ENCODE results near the gene MLYCD.
"Not testable (repeated sequence)": the region's sequence is repeated elsewhere in the genome, so short reads cannot be mapped to it uniquely, and the experiment has no call there.

Gene MLYCD

GRCh38 chr16:83939266-83939855 lies 40.4 kb downstream of the MLYCD start:
- in situ Hi-C loops (cut with MboI; ENCODE audit: low sequenced_read_pairs) = no loop called here

- in situ Hi-C loops (cut with MboI; ENCODE audit: low sequenced_read_pairs) = no loop called here
Measured at GRCh38 chr16:83940119-83940518, 41.2 kb downstream of the MLYCD start.

GRCh38 chr16:83940630-83941378 lies 41.9 kb downstream of the MLYCD start:
- in situ Hi-C loops (cut with MboI; ENCODE audit: low sequenced_read_pairs) = no loop called here

GRCh38 chr16:83941546-83941945 lies 42.6 kb downstream of the MLYCD start:
- in situ Hi-C loops (cut with MboI; ENCODE audit: low sequenced_read_pairs) = not testable (repeated sequence)

- in situ Hi-C loops (cut with MboI; ENCODE audit: low sequenced_read_pairs) = no loop called here
Measured at GRCh38 chr16:83942074-83942473, 43.2 kb downstream of the MLYCD start.

- in situ Hi-C loops (cut with MboI; ENCODE audit: low sequenced_read_pairs) = no loop called here
Measured at GRCh38 chr16:83942815-83943515, 44.0 kb downstream of the MLYCD start.

GRCh38 chr16:83943516-83944050 lies 44.7 kb downstream of the MLYCD start:
- in situ Hi-C loops (cut with MboI; ENCODE audit: low sequenced_read_pairs) = no loop called here

GRCh38 chr16:83945587-83945986 lies 46.7 kb downstream of the MLYCD start:
- in situ Hi-C loops (cut with MboI; ENCODE audit: low sequenced_read_pairs) = no loop called here

- in situ Hi-C loops (cut with MboI; ENCODE audit: low sequenced_read_pairs) = no loop called here
Measured at GRCh38 chr16:83946154-83946780, 47.4 kb downstream of the MLYCD start.

GRCh38 chr16:83946781-83947566 lies 48.1 kb downstream of the MLYCD start:
- in situ Hi-C loops (cut with MboI; ENCODE audit: low sequenced_read_pairs) = no loop called here

- in situ Hi-C loops (cut with MboI; ENCODE audit: low sequenced_read_pairs) = no loop called here
Measured at GRCh38 chr16:83947642-83948234, 48.8 kb downstream of the MLYCD start.

GRCh38 chr16:83948914-83949723 lies 50.2 kb downstream of the MLYCD start:
- in situ Hi-C loops (cut with MboI; ENCODE audit: low sequenced_read_pairs) = no loop called here

GRCh38 chr16:83949724-83950001 lies 50.7 kb downstream of the MLYCD start:
- in situ Hi-C loops (cut with MboI; ENCODE audit: low sequenced_read_pairs) = loop anchor here (25.0 kb wide), 1 partner anchor 538 kb away; no protein-coding TSS in a partner anchor

- in situ Hi-C loops (cut with MboI; ENCODE audit: low sequenced_read_pairs) = loop anchor here (25.0 kb wide), 1 partner anchor 536 kb away; no protein-coding TSS in a partner anchor
Measured at GRCh38 chr16:83950862-83951399, 52.0 kb downstream of the MLYCD start.

- in situ Hi-C loops (cut with MboI; ENCODE audit: low sequenced_read_pairs) = loop anchor here (25.0 kb wide), 1 partner anchor 536 kb away; no protein-coding TSS in a partner anchor
Measured at GRCh38 chr16:83951544-83951943, 52.6 kb downstream of the MLYCD start.

- in situ Hi-C loops (cut with MboI; ENCODE audit: low sequenced_read_pairs) = loop anchor here (25.0 kb wide), 1 partner anchor 535 kb away; no protein-coding TSS in a partner anchor
Measured at GRCh38 chr16:83952587-83952939, 53.6 kb downstream of the MLYCD start.

GRCh38 chr16:83952940-83953795 lies 54.3 kb downstream of the MLYCD start, which contains the start of gene OSGIN1:
Gene OSGIN1, plus strand, starts transcription at chr16:83953240. Its CDS starts 4,432 bp downstream, at chr16:83957672.
- in situ Hi-C loops (cut with MboI; ENCODE audit: low sequenced_read_pairs) = loop anchor here (25.0 kb wide), 1 partner anchor 534 kb away; no protein-coding TSS in a partner anchor
